HEK293 (cell line): ENCODE results near the gene GSN.
A peak's percentile ranks its signal among the peaks of the same experiment; 100 is the strongest.

ENCODE experiments used
- CTCF ChIA-PET: fragments of 350-600 bp; formaldehyde crosslinking; extraction: SDS; loops from one replicate; lab custom pipeline; 2021; ENCODE audit warnings: antibody characterized with exemption; lab: Yijun Ruan, JAX
- POLR2A ChIA-PET: fragments of 300-600 bp; formaldehyde crosslinking; extraction: SDS; loops from one replicate; lab custom pipeline; 2020; ENCODE audit warnings: antibody characterized with exemption, inconsistent platforms; lab: Yijun Ruan, JAX
- H3K27ac ChIP-seq: fragments of 200-500 bp; sonication (Bioruptor generic); 2 replicates; pipeline ENCODE4 v1.5.1; 2014; ENCODE audit warnings: low read depth, low read length, control low read depth, inconsistent platforms; ENCODE audit errors: extremely low read depth
- H3K36me3 ChIP-seq, 2 experiments: fragments of 200-500 bp in 1 of 2; sonication (Bioruptor generic) in 1 of 2; 1 replicate in 1 of 2; 2 replicates in 1 of 2; pipeline ENCODE4 v1.5.1; 2014 to 2017; ENCODE audit warnings: inconsistent platforms in 2 of 2, low read length in 2 of 2; ENCODE audit not compliant: control insufficient read depth in 2 of 2, insufficient read depth in 1 of 2
- H3K4me1 ChIP-seq: fragments of 200-500 bp; sonication (Bioruptor generic); 2 replicates; pipeline ENCODE4 v1.5.1; 2014; ENCODE audit warnings: mild to moderate bottlenecking, low read length, inconsistent platforms; ENCODE audit not compliant: control insufficient read depth, insufficient read depth
- H3K4me3 ChIP-seq: 2 replicates; pipeline ENCODE4 v1.5.1; 2011; ENCODE audit warnings: low read depth, mild to moderate bottlenecking, control low read depth, low read length, moderate library complexity
- H3K9me3 ChIP-seq: fragments of 200-500 bp; sonication (Bioruptor generic); 2 replicates; pipeline ENCODE4 v1.5.1; 2014; ENCODE audit warnings: low read depth, low read length, inconsistent platforms; ENCODE audit not compliant: control insufficient read depth, insufficient read depth
- BCL6B ChIP-seq: fragments of 450-650 bp; formaldehyde crosslinking; IDR thresholded peaks from 2 replicates; pipeline ENCODE4 v1.5.1; 2017; ENCODE audit warnings: missing biosample characterization, missing genetic modification characterization
- KLF10 ChIP-seq: fragments of 450-650 bp; IDR thresholded peaks from 2 replicates; pipeline ENCODE4 v1.5.1; 2018; ENCODE audit warnings: missing biosample characterization, mild to moderate bottlenecking, missing genetic modification characterization
- MEIS1 ChIP-seq: sonication (generic); formaldehyde crosslinking; IDR thresholded peaks from 2 replicates; pipeline ENCODE4 v1.8.1; 2022; ENCODE audit warnings: missing genetic modification reagents, mild to moderate bottlenecking, borderline replicate concordance
- SALL2 ChIP-seq: fragments of 450-650 bp; formaldehyde crosslinking; IDR thresholded peaks from 2 replicates; pipeline ENCODE4 v1.5.0; 2017; ENCODE audit warnings: missing biosample characterization, mild to moderate bottlenecking, missing genetic modification characterization, borderline replicate concordance
- ZIC2 ChIP-seq: fragments of 450-650 bp; formaldehyde crosslinking; IDR thresholded peaks from 2 replicates; pipeline ENCODE4 v1.5.1; 2016; ENCODE audit warnings: missing biosample characterization, missing genetic modification characterization
- ZNF112 ChIP-seq: fragments of 450-650 bp; formaldehyde crosslinking; IDR thresholded peaks from 2 replicates; pipeline ENCODE4 v1.5.0; 2017; ENCODE audit warnings: missing biosample characterization, missing genetic modification characterization
- ZNF132 ChIP-seq: fragments of 450-650 bp; formaldehyde crosslinking; IDR thresholded peaks from 2 replicates; pipeline ENCODE4 v1.5.1; 2017; ENCODE audit warnings: missing biosample characterization, missing genetic modification characterization, borderline replicate concordance
- ZNF157 ChIP-seq: fragments of 450-650 bp; formaldehyde crosslinking; IDR thresholded peaks from 2 replicates; pipeline ENCODE4 v1.5.1; 2016; ENCODE audit warnings: missing biosample characterization, missing genetic modification characterization
- ZNF18 ChIP-seq: fragments of 450-650 bp; formaldehyde crosslinking; IDR thresholded peaks from 2 replicates; pipeline ENCODE4 v1.5.1; 2016; ENCODE audit warnings: missing biosample characterization, missing genetic modification characterization
- ZNF202 ChIP-seq: fragments of 450-650 bp; formaldehyde crosslinking; IDR thresholded peaks from 2 replicates; pipeline ENCODE4 v1.5.1; 2016; ENCODE audit warnings: missing biosample characterization, missing genetic modification characterization, borderline replicate concordance
- ZNF404 ChIP-seq: fragments of 450-650 bp; formaldehyde crosslinking; IDR thresholded peaks from 2 replicates; pipeline ENCODE4 v1.5.1; 2017; ENCODE audit warnings: missing biosample characterization, missing genetic modification characterization
- ZNF549 ChIP-seq: fragments of 450-650 bp; IDR thresholded peaks from 2 replicates; pipeline ENCODE4 v1.5.1; 2018; ENCODE audit warnings: missing biosample characterization, missing genetic modification characterization, mild to moderate bottlenecking, inconsistent platforms, moderate library complexity
- ZNF670 ChIP-seq: fragments of 450-650 bp; formaldehyde crosslinking; IDR thresholded peaks from 2 replicates; pipeline ENCODE4 v1.5.1; 2016; ENCODE audit warnings: missing biosample characterization, missing genetic modification characterization, low read depth
- ZNF704 ChIP-seq: fragments of 450-650 bp; formaldehyde crosslinking; IDR thresholded peaks from 2 replicates; pipeline ENCODE4 v1.5.1; 2016; ENCODE audit warnings: missing biosample characterization, missing genetic modification characterization
- ZNF792 ChIP-seq: fragments of 450-650 bp; formaldehyde crosslinking; IDR thresholded peaks from 2 replicates; pipeline ENCODE4 v1.5.1; 2016; ENCODE audit warnings: missing biosample characterization, missing genetic modification characterization
- TF ChIP-seq, protein P1 (sequence below): fragments of 450-650 bp; IDR thresholded peaks from 2 replicates; pipeline ENCODE4 v1.5.1; 2018; ENCODE audit warnings: missing biosample characterization, missing genetic modification characterization
- TF ChIP-seq, protein P2 (sequence below): fragments of 450-650 bp; formaldehyde crosslinking; IDR thresholded peaks from 2 replicates; pipeline ENCODE4 v1.5.1; 2016; ENCODE audit warnings: missing biosample characterization, missing genetic modification characterization
- TF ChIP-seq, protein P3 (sequence below): fragments of 450-650 bp; formaldehyde crosslinking; IDR thresholded peaks from 2 replicates; pipeline ENCODE4 v1.5.1; 2017; ENCODE audit warnings: missing biosample characterization, missing genetic modification characterization

Gene GSN

DNA sequence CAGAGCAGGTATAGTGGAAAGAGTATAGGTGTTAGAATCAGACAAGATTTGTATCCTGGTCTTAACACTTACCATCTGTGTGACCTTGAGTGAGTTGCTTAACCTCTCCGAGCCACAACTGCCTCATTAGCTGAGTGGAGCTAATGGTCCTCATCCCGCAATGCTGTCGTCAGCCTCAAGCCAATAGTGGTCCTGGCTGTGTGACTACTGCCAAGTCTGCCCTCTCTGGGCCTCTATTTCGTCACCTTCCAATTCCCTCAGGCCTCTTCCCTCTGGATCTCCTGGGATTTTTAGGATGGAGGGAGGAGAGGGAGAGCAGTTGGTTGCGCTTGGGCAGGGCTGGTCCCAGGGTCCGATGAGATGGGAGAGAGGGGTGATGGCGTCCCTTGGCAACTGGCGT is 60.5 kb downstream of the GSN start:
- Histone ChIP-seq H3K27ac (no peak overlapping the region), H3K9me3 (no peaks in the 10 kb centered on the region), H3K4me3 (no peak overlapping the region), H3K36me3 (peaks cover 0 to 67% of the 10 kb centered on the region in 2 experiments; a peak in 1 of 3 replicates), H3K4me1 (no peaks in the 10 kb centered on the region)
- no peak for TF ChIP-seq ZNF704 (tag by site-specific recombination)
- no peak for TF ChIP-seq ZNF132 (tag by site-specific recombination)
- TF ChIP-seq SALL2 (tag by site-specific recombination): no peak
- no peak for TF ChIP-seq MEIS1 (CRISPR knock-in tag)
- no peak for TF ChIP-seq ZNF549 (tag by site-specific recombination)
- TF ChIP-seq, protein P1, sequence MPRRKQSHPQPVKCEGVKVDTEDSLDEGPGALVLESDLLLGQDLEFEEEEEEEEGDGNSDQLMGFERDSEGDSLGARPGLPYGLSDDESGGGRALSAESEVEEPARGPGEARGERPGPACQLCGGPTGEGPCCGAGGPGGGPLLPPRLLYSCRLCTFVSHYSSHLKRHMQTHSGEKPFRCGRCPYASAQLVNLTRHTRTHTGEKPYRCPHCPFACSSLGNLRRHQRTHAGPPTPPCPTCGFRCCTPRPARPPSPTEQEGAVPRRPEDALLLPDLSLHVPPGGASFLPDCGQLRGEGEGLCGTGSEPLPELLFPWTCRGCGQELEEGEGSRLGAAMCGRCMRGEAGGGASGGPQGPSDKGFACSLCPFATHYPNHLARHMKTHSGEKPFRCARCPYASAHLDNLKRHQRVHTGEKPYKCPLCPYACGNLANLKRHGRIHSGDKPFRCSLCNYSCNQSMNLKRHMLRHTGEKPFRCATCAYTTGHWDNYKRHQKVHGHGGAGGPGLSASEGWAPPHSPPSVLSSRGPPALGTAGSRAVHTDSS: no peak
- no peak for TF ChIP-seq ZNF202
- TF ChIP-seq BCL6B (tag by site-specific recombination): no peak
- no peak for TF ChIP-seq KLF10 (tag by site-specific recombination)
- TF ChIP-seq ZNF670: no peak
- TF ChIP-seq ZNF157 (tag by site-specific recombination): no peak
- ChIA-PET POLR2A (no interaction called here), CTCF (interaction anchor here (0.7 to 2.9 kb wide), 3 partner anchors 9 to 71 kb away, joined by 3 to 9 read pairs (median 7); no protein-coding TSS in a partner anchor)

DNA sequence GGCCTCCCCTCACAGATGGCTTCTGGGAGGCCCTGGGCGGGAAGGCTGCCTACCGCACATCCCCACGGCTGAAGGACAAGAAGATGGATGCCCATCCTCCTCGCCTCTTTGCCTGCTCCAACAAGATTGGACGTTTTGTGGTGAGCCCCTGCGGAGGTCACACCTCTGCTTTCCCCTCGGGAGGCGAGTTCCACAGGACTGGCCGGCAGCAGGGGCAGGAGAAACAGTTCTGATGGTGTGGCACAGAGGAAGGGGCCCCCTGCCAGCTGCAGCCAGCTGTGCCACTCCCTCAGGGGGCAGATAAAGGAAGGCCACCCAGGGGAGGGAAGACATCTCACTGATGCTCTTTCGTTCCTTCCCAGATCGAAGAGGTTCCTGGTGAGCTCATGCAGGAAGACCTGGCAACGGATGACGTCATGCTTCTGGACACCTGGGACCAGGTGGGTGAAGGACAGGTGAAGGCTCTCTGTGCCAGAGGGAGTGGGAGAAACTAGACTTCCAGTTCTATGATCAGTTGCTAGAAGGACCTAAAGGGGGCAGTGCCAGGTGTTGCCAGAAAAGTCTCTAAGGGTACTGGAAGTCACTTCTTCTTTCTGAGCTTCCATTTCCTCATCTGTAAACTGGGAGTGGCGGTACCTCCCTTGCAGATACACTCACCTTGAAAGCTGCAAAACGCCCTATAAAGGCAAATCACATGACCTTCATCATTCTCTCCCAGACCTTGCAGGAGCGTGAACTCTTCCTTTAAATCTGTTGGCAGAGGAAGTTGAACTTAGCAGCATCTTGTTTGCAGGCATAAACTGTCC is 61.1 kb downstream of the GSN start:
- Histone ChIP-seq H3K4me3 (no peak overlapping the region), H3K4me1 (no peaks in the 10 kb centered on the region), H3K36me3 (peaks cover 0 to 67% of the 10 kb centered on the region in 2 experiments; a peak in 1 of 3 replicates), H3K9me3 (no peaks in the 10 kb centered on the region), H3K27ac (no peak overlapping the region)
- ChIA-PET POLR2A (no interaction called here), CTCF (interaction anchor here (0.6 to 2.9 kb wide), 5 partner anchors 9 to 576 kb away, joined by 3 to 9 read pairs (median 3); no protein-coding TSS in a partner anchor)
- TF ChIP-seq, protein P2, sequence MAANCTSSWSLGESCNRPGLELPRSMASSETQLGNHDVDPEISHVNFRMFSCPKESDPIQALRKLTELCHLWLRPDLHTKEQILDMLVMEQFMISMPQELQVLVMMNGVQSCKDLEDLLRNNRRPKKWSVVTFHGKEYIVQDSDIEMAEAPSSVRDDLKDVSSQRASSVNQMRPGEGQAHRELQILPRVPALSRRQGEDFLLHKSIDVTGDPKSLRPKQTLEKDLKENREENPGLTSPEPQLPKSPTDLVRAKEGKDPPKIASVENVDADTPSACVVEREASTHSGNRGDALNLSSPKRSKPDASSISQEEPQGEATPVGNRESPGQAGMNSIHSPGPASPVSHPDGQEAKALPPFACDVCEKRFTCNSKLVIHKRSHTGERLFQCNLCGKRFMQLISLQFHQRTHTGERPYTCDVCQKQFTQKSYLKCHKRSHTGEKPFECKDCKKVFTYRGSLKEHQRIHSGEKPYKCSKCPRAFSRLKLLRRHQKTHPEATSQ: no peak
- TF ChIP-seq, protein P3, sequence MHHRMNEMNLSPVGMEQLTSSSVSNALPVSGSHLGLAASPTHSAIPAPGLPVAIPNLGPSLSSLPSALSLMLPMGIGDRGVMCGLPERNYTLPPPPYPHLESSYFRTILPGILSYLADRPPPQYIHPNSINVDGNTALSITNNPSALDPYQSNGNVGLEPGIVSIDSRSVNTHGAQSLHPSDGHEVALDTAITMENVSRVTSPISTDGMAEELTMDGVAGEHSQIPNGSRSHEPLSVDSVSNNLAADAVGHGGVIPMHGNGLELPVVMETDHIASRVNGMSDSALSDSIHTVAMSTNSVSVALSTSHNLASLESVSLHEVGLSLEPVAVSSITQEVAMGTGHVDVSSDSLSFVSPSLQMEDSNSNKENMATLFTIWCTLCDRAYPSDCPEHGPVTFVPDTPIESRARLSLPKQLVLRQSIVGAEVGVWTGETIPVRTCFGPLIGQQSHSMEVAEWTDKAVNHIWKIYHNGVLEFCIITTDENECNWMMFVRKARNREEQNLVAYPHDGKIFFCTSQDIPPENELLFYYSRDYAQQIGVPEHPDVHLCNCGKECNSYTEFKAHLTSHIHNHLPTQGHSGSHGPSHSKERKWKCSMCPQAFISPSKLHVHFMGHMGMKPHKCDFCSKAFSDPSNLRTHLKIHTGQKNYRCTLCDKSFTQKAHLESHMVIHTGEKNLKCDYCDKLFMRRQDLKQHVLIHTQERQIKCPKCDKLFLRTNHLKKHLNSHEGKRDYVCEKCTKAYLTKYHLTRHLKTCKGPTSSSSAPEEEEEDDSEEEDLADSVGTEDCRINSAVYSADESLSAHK (tag by site-specific recombination): no peak
- no peak for TF ChIP-seq ZNF112 (tag by site-specific recombination)
- no peak for TF ChIP-seq ZNF18
- no peak for TF ChIP-seq ZNF792
- TF ChIP-seq ZIC2 (tag by site-specific recombination): peak; percentile 75
- no peak for TF ChIP-seq ZNF404 (tag by site-specific recombination)
